IMR-90 (cell line): ENCODE data around the gene TNS1. TPM values are rescaled to one million over a fixed set of nuclear protein-coding genes. Genes with fewer than 3 reads are reported as not detected.

ENCODE experiments used
- ATAC-seq: fragments of 200-7000 bp; cut with Tn5 transposase; 2 replicates; pipeline ENCODE4 v1.9.1; 2020; ENCODE audit warnings: low read depth, mild to moderate bottlenecking, moderate library complexity
- BruUV-seq: library from RNA; stranded (reverse); fragments of 400-500 nt; replicated peaks from 2 replicates; lab custom pipeline; 2021; lab: Mats Ljungman, UMichigan
- CTCF ChIA-PET: fragments of 300-600 bp; formaldehyde crosslinking; extraction: SDS; loops from one replicate; lab custom pipeline; 2021; ENCODE audit warnings: antibody characterized with exemption; lab: Yijun Ruan, JAX
- POLR2A ChIA-PET: fragments of 300-600 bp; sonication (Branson Sonifier 250); formaldehyde crosslinking; loops from one replicate; lab custom pipeline; 2022; ENCODE audit warnings: antibody characterized with exemption; ENCODE audit not compliant: unreplicated experiment; lab: Charles Lee
- DNase-seq: peaks from one replicate; pipeline ENCODE4 v3.0.0; 2013
- H2AFZ ChIP-seq: replicated peaks from 2 replicates; pipeline ENCODE3; 2013; ENCODE audit warnings: low read length, mild to moderate bottlenecking; ENCODE audit not compliant: poor library complexity
- H2AK5ac ChIP-seq: 2 replicates; pipeline ENCODE4 v1.6.1; 2013; ENCODE audit warnings: low read depth, low read length, inconsistent platforms
- H2AK9ac ChIP-seq: replicated peaks from 2 replicates; pipeline ENCODE3; 2013; ENCODE audit warnings: mild to moderate bottlenecking, low read depth, low read length, moderate library complexity; ENCODE audit not compliant: poor library complexity
- H2BK120ac ChIP-seq: 2 replicates; pipeline ENCODE4 v1.6.1; 2013; ENCODE audit warnings: low read depth, low read length, inconsistent platforms
- H2BK15ac ChIP-seq: 3 replicates; pipeline ENCODE4 v1.6.1; 2013; ENCODE audit warnings: low read depth, low read length, inconsistent platforms
- H2BK20ac ChIP-seq: 2 replicates; pipeline ENCODE4 v1.6.1; 2013; ENCODE audit warnings: low read depth, mild to moderate bottlenecking, inconsistent platforms, low read length, moderate library complexity
- H2BK5ac ChIP-seq: 2 replicates; pipeline ENCODE4 v1.6.1; 2013; ENCODE audit warnings: mild to moderate bottlenecking, low read depth, low read length, inconsistent platforms; ENCODE audit not compliant: poor library complexity, severe bottlenecking
- H3K14ac ChIP-seq: replicated peaks from 2 replicates; pipeline ENCODE4 v1.6.1; 2013; ENCODE audit warnings: low read depth, low read length, inconsistent platforms
- H3K18ac ChIP-seq: 2 replicates; pipeline ENCODE4 v1.6.1; 2013; ENCODE audit warnings: low read depth, low read length, control low read depth
- H3K23ac ChIP-seq: 2 replicates; pipeline ENCODE4 v1.6.1; 2013; ENCODE audit warnings: low read depth, low read length, inconsistent platforms
- H3K27ac ChIP-seq: 2 replicates; pipeline ENCODE4 v1.5.1; 2013; ENCODE audit warnings: mild to moderate bottlenecking, control low read depth, low read length; ENCODE audit not compliant: insufficient read depth
- H3K27me3 ChIP-seq: 2 replicates; pipeline ENCODE4 v1.6.1; 2013; ENCODE audit warnings: low read length; ENCODE audit not compliant: control insufficient read depth, insufficient read depth
- H3K36me3 ChIP-seq: 2 replicates; pipeline ENCODE4 v1.6.1; 2013; ENCODE audit warnings: low read length, mixed read lengths; ENCODE audit not compliant: control insufficient read depth, insufficient read depth
- H3K4ac ChIP-seq: 2 replicates; pipeline ENCODE4 v1.6.1; 2013; ENCODE audit warnings: low read depth, low read length, inconsistent platforms
- H3K4me1 ChIP-seq: 2 replicates; pipeline ENCODE4 v1.6.1; 2013; ENCODE audit warnings: low read length, mixed read lengths; ENCODE audit not compliant: control insufficient read depth, insufficient read depth
- H3K4me2 ChIP-seq: 2 replicates; pipeline ENCODE4 v1.6.1; 2013; ENCODE audit warnings: low read depth, mild to moderate bottlenecking, control low read depth, low read length, moderate library complexity
- H3K4me3 ChIP-seq: 2 replicates; pipeline ENCODE4 v1.5.1; 2013; ENCODE audit warnings: low read depth, mild to moderate bottlenecking, control low read depth, low read length, moderate library complexity; ENCODE audit not compliant: insufficient read depth
- H3K56ac ChIP-seq: 2 replicates; pipeline ENCODE4 v1.6.1; 2013; ENCODE audit warnings: low read length, inconsistent platforms; ENCODE audit not compliant: insufficient read depth; ENCODE audit errors: extremely low read depth
- H3K79me1 ChIP-seq, 2 experiments: 2 replicates each; pipeline ENCODE4 v1.6.1; 2013; ENCODE audit warnings: low read length in 2 of 2, inconsistent platforms in 1 of 2, low read depth in 1 of 2
- H3K9ac ChIP-seq: 2 replicates; pipeline ENCODE4 v1.6.1; 2013; ENCODE audit warnings: low read depth, low read length, control low read depth
- H3K9me1 ChIP-seq: 2 replicates; pipeline ENCODE4 v1.6.1; 2013; ENCODE audit warnings: low read length, inconsistent platforms; ENCODE audit not compliant: insufficient read depth
- H3K9me3 ChIP-seq: 2 replicates; pipeline ENCODE4 v1.6.1; 2013; ENCODE audit warnings: low read length; ENCODE audit not compliant: control insufficient read depth, insufficient read depth
- H4K20me1 ChIP-seq: 2 replicates; pipeline ENCODE4 v1.6.1; 2013; ENCODE audit warnings: low read length, inconsistent platforms; ENCODE audit not compliant: insufficient read depth
- H4K5ac ChIP-seq: 2 replicates; pipeline ENCODE4 v1.6.1; 2013; ENCODE audit warnings: mild to moderate bottlenecking, low read depth, low read length, control low read depth
- H4K8ac ChIP-seq, 2 experiments: 2 replicates each; pipeline ENCODE4 v1.6.1; 2013; ENCODE audit warnings: low read depth in 2 of 2, low read length in 2 of 2, control low read depth in 1 of 2, inconsistent platforms in 1 of 2
- H4K91ac ChIP-seq: 2 replicates; pipeline ENCODE4 v1.6.1; 2013; ENCODE audit warnings: low read depth, low read length, inconsistent platforms; ENCODE audit not compliant: insufficient read depth
- CHD1 ChIP-seq: IDR thresholded peaks from 2 replicates; pipeline ENCODE4 v1.6.1; 2012; ENCODE audit warnings: low read depth, low read length, improper control_type of control experiment
- ELK1 ChIP-seq: fragments of 150-350 bp; IDR thresholded peaks from 2 replicates; pipeline ENCODE4 v1.6.1; 2016; ENCODE audit warnings: low read depth, mild to moderate bottlenecking, low read length, moderate library complexity, borderline replicate concordance
- FOS ChIP-seq: fragments of 150-350 bp; IDR thresholded peaks from 2 replicates; pipeline ENCODE4 v1.6.1; 2016; ENCODE audit warnings: low read depth, low read length
- MAZ ChIP-seq: IDR thresholded peaks from 2 replicates; pipeline ENCODE4 v1.6.1; 2012; ENCODE audit warnings: low read depth, mild to moderate bottlenecking, low read length, improper control_type of control experiment, moderate library complexity, borderline replicate concordance
- MXI1 ChIP-seq: IDR thresholded peaks from 2 replicates; pipeline ENCODE4 v1.6.1; 2012; ENCODE audit warnings: low read depth, mild to moderate bottlenecking, low read length, moderate library complexity, borderline replicate concordance
- NFE2L2 ChIP-seq: fragments of 150-350 bp; IDR thresholded peaks from 2 replicates; pipeline ENCODE4 v1.6.1; 2016; ENCODE audit warnings: low read depth, mild to moderate bottlenecking, low read length
- POLR2A ChIP-seq: IDR thresholded peaks from 2 replicates; pipeline ENCODE4 v1.6.1; 2012; ENCODE audit warnings: mild to moderate bottlenecking, low read depth, low read length
- SMC3 ChIP-seq: fragments of 150-350 bp; IDR thresholded peaks from 2 replicates; pipeline ENCODE4 v1.6.1; 2016; ENCODE audit warnings: low read depth, mild to moderate bottlenecking, antibody characterized with exemption, low read length, moderate library complexity
- WGBS, 2 experiments: methylation state at CpG; one replicate each; pipeline versions ENCODE4 v1.1.5 to v1.1.7; 2013; ENCODE audit warnings: missing lambda C conversion rate in 2 of 2; ENCODE audit not compliant: insufficient read length in 1 of 2; ENCODE audit errors: extremely low coverage in 2 of 2; 5-methylcytosine and 5-hydroxymethylcytosine counted together
- dilution Hi-C: fragments of 300-500 bp; cut with HindIII; formaldehyde crosslinking; loops from one replicate; pipeline ENCODE4 v1.14.3; 2018; ENCODE audit warnings: low sequenced_read_pairs; ENCODE audit not compliant: unreplicated experiment
- in situ Hi-C: fragments of 300-500 bp; cut with MboI; formaldehyde crosslinking; loops from 3 replicates; pipeline ENCODE4 v1.14.3; 2019; ENCODE audit warnings: low sequenced_read_pairs, inconsistent platforms, mixed read lengths
- intact Hi-C: fragments of 100-400 bp; cut with micrococcal nuclease; formaldehyde crosslinking; loops from 2 replicates; pipeline ENCODE4 v1.10.0; 2022
- polyA plus RNA-seq, 3 experiments: library from polyadenylated mRNA; depleted of rRNA; stranded (reverse); fragments of >200 nt; gene quantifications; 2 replicates each; pipeline ENCODE4 v1.2.3, GENCODE V29; 2012; ENCODE audit warnings: low replicate concordance in 1 of 3
- total RNA-seq: library from RNA; depleted of rRNA; stranded (reverse); fragments of >200 nt; gene quantifications from 2 replicates; pipeline ENCODE4 v1.2.3, GENCODE V29; 2012

TNS1 gene
- total and polyA plus RNA-seq, 2 of the 4 experiments (the other 2 are of a cell fraction): 41.1 to 45.2 TPM

- DNase-seq: no peak
- no peak for ATAC-seq
- in situ Hi-C loops (no loop called here), dilution Hi-C loops (no loop called here), intact Hi-C loops (no loop called here)
- Histone ChIP-seq H4K91ac (no peak overlapping the region), H4K5ac (no peak overlapping the region), H2BK20ac (no peak overlapping the region), H2AK5ac (no peak overlapping the region), H4K8ac (no peak overlapping the region), H3K9me1 (peaks cover 27% of the 10 kb centered on the region), H3K4ac (no peak overlapping the region), H2BK120ac (no peak overlapping the region), H4K20me1 (peaks cover 68% of the 10 kb centered on the region), H2BK5ac (no peak overlapping the region), H3K9ac (no peak overlapping the region), H2AK9ac (peak overlapping the region; percentile 57), H3K18ac (no peak overlapping the region), H3K27me3 (no peaks in the 10 kb centered on the region), H3K14ac (no peak overlapping the region), H3K36me3 (peaks cover 50% of the 10 kb centered on the region), H3K27ac (no peak overlapping the region), H3K4me1 (peaks cover 21% of the 10 kb centered on the region), H3K56ac (no peak overlapping the region), H3K23ac (no peak overlapping the region), H2BK15ac (no peak overlapping the region), H3K79me1 (peaks cover 42 to 65% of the 10 kb centered on the region in 2 experiments), H3K9me3 (peaks cover 6% of the 10 kb centered on the region), H3K4me3 (no peak overlapping the region), H3K4me2 (no peak overlapping the region), H2AFZ (no peak overlapping the region)
- TF ChIP-seq ELK1 (no peak), MXI1 (no peak), CHD1 (no peak), SMC3 (no peak), FOS (no peak), MAZ (no peak), NFE2L2 (no peak), POLR2A (no peak)
- no CpG with 5 or more reads among the region's 2 CpGs for WGBS, 2 experiments
- no TSS peak for BruUV-seq
- ChIA-PET POLR2A (no interaction called here), CTCF (no interaction called here)
Observed at GRCh38 chr2:217847115-217847514, 155.7 kb downstream of the TNS1 start.
